WTC11 (cell line): Measurements from ENCODE around the gene PRRC2B. TPM values are rescaled to one million over a fixed set of nuclear protein-coding genes. Genes with fewer than 3 reads are reported as not detected.

Experiments
- ATAC-seq: fragments of 200-7000 bp; cut with Tn5 transposase; 2 replicates; pipeline ENCODE4 v1.10.0; 2021; ENCODE audit warnings: mild to moderate bottlenecking, moderate library complexity
- CTCF ChIA-PET: fragments of 300-600 bp; sonication (Branson Sonifier 250); formaldehyde crosslinking; loops from one replicate; lab custom pipeline; 2021; ENCODE audit warnings: antibody characterized with exemption; lab: Charles Lee
- POLR2A ChIA-PET: fragments of 350-600 bp; sonication (Branson Sonifier 250); formaldehyde crosslinking; loops from one replicate; lab custom pipeline; 2021; ENCODE audit warnings: antibody characterized with exemption; lab: Charles Lee
- DNase-seq: peaks from one replicate; pipeline ENCODE4 v3.0.0; 2021; ENCODE audit warnings: low spot score
- H3K27ac Mint-ChIP-seq: 2 replicates; pipeline ENCODE4 v1.8.0; 2021; ENCODE audit warnings: mixed read lengths
- H3K27me3 Mint-ChIP-seq: 2 replicates; pipeline ENCODE4 v1.8.0; 2021; ENCODE audit warnings: low read depth, mild to moderate bottlenecking, moderate library complexity, mixed read lengths
- H3K36me3 Mint-ChIP-seq: 2 replicates; pipeline ENCODE4 v1.8.0; 2021; ENCODE audit warnings: mixed read lengths
- H3K4me1 Mint-ChIP-seq: 2 replicates; pipeline ENCODE4 v1.8.0; 2022; ENCODE audit warnings: mixed read lengths
- H3K4me3 Mint-ChIP-seq: 2 replicates; pipeline ENCODE4 v1.8.0; 2021; ENCODE audit warnings: mild to moderate bottlenecking, moderate library complexity, mixed read lengths
- H3K9me3 Mint-ChIP-seq: 2 replicates; pipeline ENCODE4 v1.8.0; 2021; ENCODE audit warnings: mixed read lengths
- CDX4 ChIP-seq: fragments of 250-450 bp; sonication (Bioruptor Pico); IDR thresholded peaks from 2 replicates; pipeline ENCODE4 v1.9.0; 2021; ENCODE audit warnings: moderate library complexity, mild to moderate bottlenecking, inconsistent platforms, borderline replicate concordance
- KAT7 ChIP-seq: sonication (generic); formaldehyde crosslinking; IDR thresholded peaks from 2 replicates; pipeline ENCODE4 v1.8.1; 2023; ENCODE audit warnings: missing genetic modification reagents, mild to moderate bottlenecking, borderline replicate concordance
- NFATC4 ChIP-seq: fragments of 250-450 bp; sonication (Bioruptor Pico); IDR thresholded peaks from 2 replicates; pipeline ENCODE4 v1.9.0; 2021; ENCODE audit warnings: mild to moderate bottlenecking
- NFE2L1 ChIP-seq: sonication (generic); formaldehyde crosslinking; IDR thresholded peaks from 2 replicates; pipeline ENCODE4 v1.8.1; 2023; ENCODE audit warnings: missing genetic modification reagents
- PREB ChIP-seq: sonication (generic); formaldehyde crosslinking; IDR thresholded peaks from 2 replicates; pipeline ENCODE4 v1.8.1; 2022; ENCODE audit warnings: mild to moderate bottlenecking, missing genetic modification reagents, moderate library complexity, borderline replicate concordance
- TP53 ChIP-seq: sonication (generic); formaldehyde crosslinking; IDR thresholded peaks from 2 replicates; pipeline ENCODE4 v1.8.1; 2023; ENCODE audit warnings: mild to moderate bottlenecking, missing genetic modification reagents
- ZNF138 ChIP-seq: sonication (generic); formaldehyde crosslinking; conservative IDR thresholded peaks from 2 replicates; pipeline ENCODE4 v1.8.1; 2022; ENCODE audit warnings: mild to moderate bottlenecking, moderate library complexity, missing genetic modification reagents
- ZNF317 ChIP-seq: sonication (generic); formaldehyde crosslinking; IDR thresholded peaks from 2 replicates; pipeline ENCODE4 v1.8.1; 2023; ENCODE audit warnings: low read depth, mild to moderate bottlenecking, moderate library complexity, missing genetic modification reagents, borderline replicate concordance
- ZNF532 ChIP-seq: fragments of 250-450 bp; sonication (Bioruptor Pico); IDR thresholded peaks from 2 replicates; pipeline ENCODE4 v1.9.0; 2021; ENCODE audit warnings: mild to moderate bottlenecking, borderline replicate concordance
- total RNA-seq: library from RNA; stranded (reverse); gene quantifications from 3 replicates; pipeline ENCODE4 v1.2.3, GENCODE V29; 2021
- TF ChIP-seq, protein P1 (sequence below): sonication (generic); formaldehyde crosslinking; IDR thresholded peaks from 2 replicates; pipeline ENCODE4 v1.8.1; 2023; ENCODE audit warnings: mild to moderate bottlenecking, missing genetic modification reagents, moderate library complexity
- TF ChIP-seq, protein P2 (sequence below): sonication (generic); formaldehyde crosslinking; IDR thresholded peaks from 2 replicates; pipeline ENCODE4 v1.8.1; 2022; ENCODE audit warnings: low read depth, missing genetic modification reagents, borderline replicate concordance
- TF ChIP-seq, protein P3 (sequence below): fragments of 250-450 bp; sonication (Bioruptor Pico); conservative IDR thresholded peaks from 2 replicates; pipeline ENCODE4 v1.9.0; 2021; ENCODE audit warnings: mild to moderate bottlenecking
- TF ChIP-seq, protein P4 (sequence below): sonication (generic); formaldehyde crosslinking; IDR thresholded peaks from 2 replicates; pipeline ENCODE4 v1.8.1; 2022; ENCODE audit warnings: missing genetic modification reagents, borderline replicate concordance

PRRC2B gene
- total RNA-seq, 1 experiment from 2014 or later = 272 TPM

DNA sequence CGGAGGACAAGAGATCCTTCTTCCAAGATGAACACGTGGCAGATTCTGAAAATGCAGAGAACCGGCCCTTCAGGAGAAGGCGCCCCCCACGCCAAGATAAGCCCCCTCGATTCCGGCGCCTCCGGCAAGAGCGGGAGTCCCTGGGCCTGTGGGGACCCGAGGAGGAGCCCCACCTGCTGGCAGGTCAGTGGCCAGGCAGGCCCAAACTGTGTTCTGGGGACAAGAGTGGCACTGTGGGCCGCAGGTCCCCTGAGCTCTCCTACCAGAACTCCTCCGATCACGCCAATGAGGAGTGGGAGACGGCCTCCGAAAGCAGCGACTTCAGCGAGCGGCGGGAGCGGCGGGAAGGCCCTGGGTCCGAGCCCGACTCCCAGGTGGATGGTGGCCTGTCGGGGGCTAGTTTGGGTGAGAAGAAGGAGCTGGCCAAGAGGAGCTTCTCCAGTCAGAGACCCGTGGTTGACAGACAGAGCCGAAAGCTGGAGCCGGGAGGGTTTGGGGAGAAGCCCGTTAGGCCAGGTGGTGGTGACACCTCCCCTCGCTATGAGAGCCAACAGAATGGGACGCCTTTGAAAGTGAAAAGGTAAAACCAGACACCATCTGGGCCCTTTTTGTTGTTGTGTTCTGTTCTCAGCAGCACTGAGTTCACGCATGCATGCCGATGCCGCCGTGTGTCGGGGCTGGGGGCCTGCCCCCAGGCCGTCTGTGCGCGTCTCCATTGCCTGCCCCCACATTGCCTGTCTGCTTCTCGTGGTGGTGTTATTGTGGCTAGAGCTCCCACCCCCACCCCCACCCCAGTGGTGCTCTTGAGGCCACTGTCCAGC is 82.3 kb downstream of the PRRC2B start:
- Mint-ChIP-seq H3K27me3 (no peaks in the 10 kb centered on the region; the same call in 1 of the 2 replicates), H3K36me3 (peaks cover 81% of the 10 kb centered on the region), H3K9me3 (no peaks in the 10 kb centered on the region), H3K27ac (no peak overlapping the region), H3K4me1 (no peaks in the 10 kb centered on the region), H3K4me3 (no peak overlapping the region)
- ATAC-seq (peak; percentile 55), DNase-seq (peak; percentile 43)
- ChIA-PET CTCF (interaction anchor here (0.6 to 2.0 kb wide), 11 partner anchors 11 to 212 kb away, joined by 3 to 7 read pairs (median 4); partner anchors contain the start of gene POMT1), POLR2A (interaction anchor here (0.6 kb wide), 1 partner anchor 79 kb away, joined by 4 read pairs; no protein-coding TSS in a partner anchor)
- TF ChIP-seq, protein P1, sequence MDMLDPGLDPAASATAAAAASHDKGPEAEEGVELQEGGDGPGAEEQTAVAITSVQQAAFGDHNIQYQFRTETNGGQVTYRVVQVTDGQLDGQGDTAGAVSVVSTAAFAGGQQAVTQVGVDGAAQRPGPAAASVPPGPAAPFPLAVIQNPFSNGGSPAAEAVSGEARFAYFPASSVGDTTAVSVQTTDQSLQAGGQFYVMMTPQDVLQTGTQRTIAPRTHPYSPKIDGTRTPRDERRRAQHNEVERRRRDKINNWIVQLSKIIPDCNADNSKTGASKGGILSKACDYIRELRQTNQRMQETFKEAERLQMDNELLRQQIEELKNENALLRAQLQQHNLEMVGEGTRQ (CRISPR knock-in tag) = no peak
- no peak for TF ChIP-seq NFATC4
- TF ChIP-seq, protein P2, sequence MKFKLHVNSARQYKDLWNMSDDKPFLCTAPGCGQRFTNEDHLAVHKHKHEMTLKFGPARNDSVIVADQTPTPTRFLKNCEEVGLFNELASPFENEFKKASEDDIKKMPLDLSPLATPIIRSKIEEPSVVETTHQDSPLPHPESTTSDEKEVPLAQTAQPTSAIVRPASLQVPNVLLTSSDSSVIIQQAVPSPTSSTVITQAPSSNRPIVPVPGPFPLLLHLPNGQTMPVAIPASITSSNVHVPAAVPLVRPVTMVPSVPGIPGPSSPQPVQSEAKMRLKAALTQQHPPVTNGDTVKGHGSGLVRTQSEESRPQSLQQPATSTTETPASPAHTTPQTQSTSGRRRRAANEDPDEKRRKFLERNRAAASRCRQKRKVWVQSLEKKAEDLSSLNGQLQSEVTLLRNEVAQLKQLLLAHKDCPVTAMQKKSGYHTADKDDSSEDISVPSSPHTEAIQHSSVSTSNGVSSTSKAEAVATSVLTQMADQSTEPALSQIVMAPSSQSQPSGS (CRISPR knock-in tag) = no peak
- no peak for TF ChIP-seq CDX4 (CRISPR knock-in tag)
- TF ChIP-seq ZNF532 (CRISPR knock-in tag) = no peak
- no peak for TF ChIP-seq KAT7 (CRISPR knock-in tag)
- TF ChIP-seq ZNF138 (CRISPR knock-in tag) = no peak
- no peak for TF ChIP-seq TP53
- TF ChIP-seq, protein P3, sequence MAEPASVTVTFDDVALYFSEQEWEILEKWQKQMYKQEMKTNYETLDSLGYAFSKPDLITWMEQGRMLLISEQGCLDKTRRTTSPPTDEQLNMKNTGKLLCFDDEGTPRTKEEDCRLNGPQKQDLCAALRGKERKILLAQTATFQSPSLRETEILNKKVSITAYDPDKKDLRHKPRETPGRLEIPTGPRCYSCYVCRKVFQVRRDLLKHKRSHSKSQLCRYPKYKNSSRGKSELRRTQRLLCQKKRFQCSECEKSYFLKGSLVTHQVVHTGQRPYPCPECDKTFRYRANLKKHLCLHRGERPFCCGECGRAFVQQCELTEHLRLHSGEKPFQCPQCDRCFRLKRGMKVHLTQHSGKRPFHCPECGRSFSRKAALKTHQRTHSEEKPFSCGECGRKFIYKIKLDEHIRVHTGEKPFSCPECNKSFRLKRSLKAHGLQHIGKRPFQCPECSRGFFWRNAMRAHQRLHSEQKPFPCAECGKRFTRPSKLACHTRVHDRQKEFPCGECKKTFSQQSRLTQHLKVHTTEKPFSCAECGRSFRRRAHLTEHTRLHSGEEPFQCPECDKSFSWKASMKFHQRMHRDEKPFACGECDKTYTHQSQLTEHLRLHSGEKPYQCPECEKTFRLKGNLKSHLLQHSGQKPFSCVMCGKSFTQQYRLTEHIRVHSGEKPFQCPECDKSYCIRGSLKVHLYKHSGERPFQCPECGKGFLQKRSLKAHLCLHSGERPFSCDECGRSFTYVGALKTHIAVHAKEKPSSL (CRISPR knock-in tag) = no peak
- TF ChIP-seq ZNF317 (CRISPR knock-in tag) = no peak

DNA sequence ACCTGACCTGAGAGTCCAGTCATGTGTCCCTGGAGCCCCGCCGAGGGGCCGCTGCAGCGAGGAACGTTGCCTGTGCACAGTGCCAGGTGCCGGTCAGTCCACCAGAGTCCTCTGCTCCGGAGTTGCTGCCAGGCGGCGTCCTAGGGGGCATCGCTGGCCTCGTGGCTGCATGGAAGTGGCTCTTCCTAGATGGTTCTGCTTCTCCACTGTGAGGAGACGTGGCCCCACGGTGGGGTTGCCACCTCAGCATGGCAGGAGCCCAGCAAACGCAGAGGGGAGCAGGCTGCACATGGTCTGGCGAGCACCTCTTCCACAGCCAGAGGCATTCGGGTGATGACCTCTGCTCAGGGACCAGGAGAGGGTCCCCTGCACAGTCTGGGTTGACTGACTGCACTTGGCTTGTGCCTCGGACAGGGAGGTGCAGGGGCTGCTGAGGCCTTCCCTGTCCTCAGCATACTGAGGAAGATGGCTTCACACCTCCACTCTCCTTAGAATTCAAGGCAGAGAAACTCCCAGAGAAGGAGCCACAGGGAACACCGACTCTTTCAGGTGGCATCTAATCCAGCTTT is 83.0 kb downstream of the PRRC2B start:
- H3K27ac Mint-ChIP-seq = no peak overlapping the region
- no peak for TF ChIP-seq NFE2L1 (CRISPR knock-in tag)
- no peak for TF ChIP-seq PREB (CRISPR knock-in tag)
- TF ChIP-seq, protein P4, sequence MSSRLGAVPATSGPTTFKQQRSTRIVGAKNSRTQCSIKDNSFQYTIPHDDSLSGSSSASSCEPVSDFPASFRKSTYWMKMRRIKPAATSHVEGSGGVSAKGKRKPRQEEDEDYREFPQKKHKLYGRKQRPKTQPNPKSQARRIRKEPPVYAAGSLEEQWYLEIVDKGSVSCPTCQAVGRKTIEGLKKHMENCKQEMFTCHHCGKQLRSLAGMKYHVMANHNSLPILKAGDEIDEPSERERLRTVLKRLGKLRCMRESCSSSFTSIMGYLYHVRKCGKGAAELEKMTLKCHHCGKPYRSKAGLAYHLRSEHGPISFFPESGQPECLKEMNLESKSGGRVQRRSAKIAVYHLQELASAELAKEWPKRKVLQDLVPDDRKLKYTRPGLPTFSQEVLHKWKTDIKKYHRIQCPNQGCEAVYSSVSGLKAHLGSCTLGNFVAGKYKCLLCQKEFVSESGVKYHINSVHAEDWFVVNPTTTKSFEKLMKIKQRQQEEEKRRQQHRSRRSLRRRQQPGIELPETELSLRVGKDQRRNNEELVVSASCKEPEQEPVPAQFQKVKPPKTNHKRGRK (CRISPR knock-in tag) = no peak
- no peak for TF ChIP-seq ZNF532 (CRISPR knock-in tag)

More for the DNA sequence above, 83.0 kb downstream of the PRRC2B start:
- ATAC-seq (no peak), DNase-seq (no peak)
- no peaks in the 10 kb centered on the region for H3K4me1 Mint-ChIP-seq
- H3K9me3 Mint-ChIP-seq = no peaks in the 10 kb centered on the region
- H3K4me3 Mint-ChIP-seq = no peak overlapping the region
- no peaks in the 10 kb centered on the region; the same call in 1 of the 2 replicates for H3K27me3 Mint-ChIP-seq
- ChIA-PET POLR2A (no interaction called here), CTCF (interaction anchor here (0.6 to 2.0 kb wide), 6 partner anchors 10 to 213 kb away, joined by 3 to 7 read pairs (median 5); partner anchors contain the start of gene POMT1)
- H3K36me3 Mint-ChIP-seq = peaks cover 78% of the 10 kb centered on the region
